ENCODE measurements around the gene UBE2E1.
A peak's percentile ranks its signal among the peaks of the same experiment; 100 is the strongest.
"Not testable (repeated sequence)": the region's sequence is repeated elsewhere in the genome, so short reads cannot be mapped to it uniquely, and the experiment has no call there.

UBE2E1 gene

DNA sequence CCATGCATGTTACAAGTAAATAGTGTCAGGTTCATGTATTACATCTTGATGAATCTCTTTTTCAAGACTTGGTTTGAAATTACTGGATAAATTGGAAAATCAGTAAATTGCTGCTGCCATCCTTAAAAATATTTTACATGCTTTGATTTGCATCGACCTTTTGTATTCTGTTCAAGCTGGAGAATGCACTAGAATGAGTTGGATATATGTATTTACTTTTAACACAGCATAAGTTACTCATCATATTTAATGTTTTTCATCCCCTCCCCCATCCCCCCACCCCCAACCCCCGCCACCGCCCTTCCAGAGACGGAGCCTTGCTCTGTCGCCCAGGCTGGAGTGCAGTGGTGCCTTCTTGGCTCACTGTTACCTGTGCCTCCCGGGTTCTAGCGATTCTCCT, 16.8 kb downstream of the UBE2E1 start:
- FAIRE-seq: no peak

GRCh38 chr3:23823620-23824019, 17.9 kb downstream of the UBE2E1 start:
- FAIRE-seq: no peak

DNA sequence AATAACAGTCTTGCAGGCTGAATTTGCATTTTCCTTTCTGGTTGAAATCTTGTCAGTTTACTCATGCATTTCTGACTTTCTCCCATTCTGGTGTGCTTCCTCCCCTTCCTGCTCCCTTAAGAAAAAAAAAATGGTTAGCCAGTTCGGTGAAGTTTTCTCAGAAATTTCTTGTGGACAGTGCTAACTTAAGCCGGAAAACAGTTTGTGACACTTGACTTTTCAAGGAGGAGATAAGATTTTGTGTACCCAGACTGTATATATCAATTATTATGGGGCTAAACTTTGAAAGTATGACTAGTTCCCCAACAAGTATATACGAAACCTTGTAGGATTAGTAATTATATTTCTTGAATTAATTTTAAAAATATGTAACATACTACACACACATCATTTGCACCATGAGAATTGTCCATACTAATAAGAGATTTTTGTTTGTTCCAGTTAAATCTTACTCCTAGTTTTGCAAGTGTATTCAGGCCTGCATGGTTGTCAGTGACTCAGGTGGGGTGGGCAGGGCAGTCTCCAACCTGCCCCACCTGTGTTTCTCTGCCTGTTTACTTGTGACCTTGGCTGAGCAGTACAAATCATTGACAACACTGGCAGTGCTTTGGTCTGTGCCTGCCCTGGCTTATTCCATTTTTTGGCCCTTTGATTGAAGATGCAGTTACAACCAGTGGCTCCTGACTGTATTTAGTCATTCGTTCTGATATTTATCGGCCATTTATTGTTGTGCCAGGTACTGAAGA, 19.1 kb downstream of the UBE2E1 start:
- FAIRE-seq: no peak

GRCh38 chr3:23825802-23826201, 20.0 kb downstream of the UBE2E1 start:
- FAIRE-seq: no peak

DNA sequence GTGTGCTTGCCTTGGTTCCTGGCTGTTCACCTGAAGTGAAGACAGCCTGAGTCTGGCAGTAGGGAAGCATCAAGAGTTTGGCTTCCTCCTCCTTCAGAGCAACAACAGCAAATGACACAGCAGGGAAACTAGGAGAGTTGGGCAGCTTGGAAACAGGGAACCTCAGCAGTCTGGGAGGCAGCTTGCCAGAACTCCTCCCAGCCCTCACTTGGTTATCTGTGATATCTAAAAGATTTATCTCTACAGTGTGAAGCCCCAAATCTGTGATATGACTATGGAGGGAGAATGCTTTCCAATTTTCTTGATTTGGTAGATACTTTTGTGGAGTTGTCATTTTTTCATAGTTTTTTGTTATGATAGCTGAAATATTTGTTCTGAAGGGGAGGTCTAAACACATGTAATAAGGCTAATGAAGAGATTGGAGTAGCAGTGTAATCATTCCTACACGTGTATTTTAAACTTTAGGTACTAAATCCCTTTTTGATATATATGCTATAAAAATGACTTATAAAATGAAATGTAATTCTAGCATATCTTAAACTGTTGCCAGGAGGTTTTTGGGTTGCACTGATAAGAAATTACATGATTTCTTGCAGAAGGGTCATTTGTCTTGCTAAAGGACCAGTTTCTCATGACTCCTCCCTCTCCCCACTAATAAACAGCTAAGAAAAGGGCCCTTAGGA, 20.8 kb downstream of the UBE2E1 start:
- FAIRE-seq: no peak

- FAIRE-seq: no peak
These were observed 23.6 kb downstream of the UBE2E1 start for GRCh38 chr3:23829242-23829934.

GRCh38 chr3:23830869-23831484, 25.2 kb downstream of the UBE2E1 start:
- FAIRE-seq: no peak

DNA sequence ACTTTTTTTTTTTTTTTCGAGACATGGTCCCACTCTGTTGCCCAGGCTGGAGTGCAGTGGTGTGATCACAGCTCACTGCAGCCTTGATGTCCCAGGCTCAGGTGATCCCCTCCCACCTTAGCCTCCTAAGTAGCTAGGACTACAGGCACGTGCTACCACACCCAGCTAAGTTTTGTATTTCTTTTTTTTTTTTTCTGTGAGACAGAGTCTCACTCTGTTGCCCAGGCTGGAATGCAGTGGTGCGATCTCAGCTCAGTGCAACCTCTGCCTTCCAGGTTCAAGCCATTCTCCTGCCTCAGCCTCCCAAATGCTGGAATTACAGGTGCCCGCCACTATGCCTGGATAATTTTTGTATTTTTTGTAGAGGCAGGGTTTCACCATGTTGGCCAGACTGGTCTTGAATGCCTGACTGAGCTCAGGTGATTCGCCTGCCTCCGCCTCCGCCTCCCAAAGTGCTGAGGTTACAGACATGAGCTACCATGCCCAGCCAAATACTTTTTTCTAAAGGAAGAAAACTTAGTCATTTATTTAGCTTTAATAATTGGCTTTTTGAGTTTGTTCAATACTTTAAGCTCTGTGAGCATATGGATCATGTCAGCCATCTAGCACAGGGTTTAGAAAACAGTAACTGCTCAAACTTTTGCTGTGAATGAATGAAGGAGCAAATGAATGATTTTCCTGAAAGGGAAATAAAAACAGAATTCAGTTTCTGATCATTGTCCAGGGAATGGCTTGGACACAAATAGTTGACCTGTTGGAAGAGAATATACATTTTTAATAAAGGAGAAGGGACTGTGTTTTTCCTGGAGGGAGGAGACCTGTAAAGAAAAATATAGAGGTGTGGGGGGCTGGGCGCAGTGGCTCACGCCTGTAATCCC, 26.0 kb downstream of the UBE2E1 start:
- FAIRE-seq: no peak

DNA sequence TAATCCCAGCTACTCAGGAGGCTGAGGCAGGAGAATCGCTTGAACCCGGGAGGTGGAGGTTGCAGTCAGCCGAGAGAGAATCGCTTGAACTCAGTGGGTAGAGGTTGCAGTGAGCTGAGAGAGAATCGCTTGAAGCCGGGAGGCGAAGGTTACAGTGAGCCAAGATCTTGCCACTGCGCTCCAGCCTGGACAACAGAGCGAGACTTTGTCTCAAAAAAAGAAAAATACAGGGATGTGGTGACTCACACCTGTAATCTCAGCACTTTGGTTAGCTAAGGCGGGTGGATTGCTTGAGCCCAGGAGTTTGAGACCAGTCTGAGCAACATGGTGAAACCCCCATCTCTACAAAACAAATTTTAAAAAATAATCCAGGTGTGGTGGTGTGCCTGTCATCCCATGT, 26.8 kb downstream of the UBE2E1 start:
- FAIRE-seq: no peak

- peak; percentile 17 for FAIRE-seq
These were observed 28.5 kb downstream of the UBE2E1 start for GRCh38 chr3:23834082-23834870.

DNA sequence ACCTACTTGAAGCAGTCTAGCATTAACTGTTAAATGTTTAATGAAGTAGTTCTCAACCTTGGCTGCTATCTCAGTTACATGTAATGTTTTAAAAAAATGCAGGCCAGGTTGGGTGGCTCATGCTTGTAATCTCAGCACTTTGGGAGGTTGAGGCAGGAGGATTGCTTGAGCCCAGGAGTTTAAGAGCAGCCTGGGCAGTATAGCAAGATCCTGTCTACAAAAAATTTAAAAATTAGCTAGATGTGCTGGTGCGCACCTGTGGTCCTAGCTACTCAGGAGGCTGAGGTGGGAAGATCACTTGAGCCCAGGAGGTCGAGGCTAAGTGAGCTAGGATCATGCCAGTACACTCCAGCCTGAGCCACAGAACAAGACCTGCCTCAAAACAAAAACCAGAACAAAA, 29.3 kb downstream of the UBE2E1 start:
- FAIRE-seq: no peak

GRCh38 chr3:23835802-23836201, 30.0 kb downstream of the UBE2E1 start:
- peak; percentile 41 for FAIRE-seq

DNA sequence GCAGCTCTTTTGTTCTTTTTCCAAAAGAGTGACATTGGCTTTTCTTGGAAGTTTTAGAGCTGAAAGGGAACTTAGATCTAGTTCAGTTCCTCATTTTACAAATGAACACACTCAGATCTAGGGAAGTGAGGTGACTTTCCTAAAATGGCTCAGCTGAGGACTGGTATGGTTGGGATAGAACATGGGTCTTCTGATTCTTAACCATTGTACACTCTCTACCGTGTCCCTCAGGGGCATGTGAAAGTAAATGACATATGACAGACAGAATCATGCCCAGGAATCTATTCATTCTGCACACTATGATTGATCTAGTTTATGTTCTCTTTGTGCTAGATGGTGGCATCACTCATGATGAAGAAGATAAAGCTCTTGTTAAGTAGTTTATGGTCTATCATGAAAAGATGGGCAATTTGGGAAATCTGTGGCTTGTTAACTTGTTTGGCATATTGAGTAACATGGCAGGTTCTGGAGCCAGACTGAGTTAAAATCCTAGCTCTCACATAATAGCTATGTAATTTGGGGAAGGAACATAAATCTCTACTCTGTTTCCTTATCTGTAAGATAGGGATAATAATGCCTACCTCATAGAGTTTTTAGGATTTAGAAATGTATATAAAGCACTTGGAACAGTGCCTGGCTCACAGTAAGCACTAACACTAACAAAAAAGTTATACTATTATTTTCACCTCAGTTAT, 30.9 kb downstream of the UBE2E1 start:
- FAIRE-seq: no peak

DNA sequence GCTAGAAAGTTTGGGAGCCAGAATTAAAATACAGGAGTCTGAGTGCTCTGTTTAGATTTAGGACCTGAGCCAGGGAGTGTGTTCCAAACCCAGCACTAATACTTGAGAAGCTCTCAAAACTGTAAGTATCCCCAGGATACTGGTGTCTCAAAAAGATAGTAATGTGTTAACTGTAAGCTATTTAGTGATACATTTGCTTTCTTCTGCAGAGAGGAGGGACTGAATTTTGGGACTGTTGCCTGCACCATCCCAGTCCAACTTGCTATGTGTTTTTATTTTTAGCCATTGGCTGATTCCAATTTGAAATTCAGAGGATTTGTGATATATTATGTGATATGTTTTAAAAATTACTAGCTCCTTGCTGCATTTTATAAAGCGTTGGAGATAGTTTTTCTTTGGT, 31.5 kb downstream of the UBE2E1 start:
- FAIRE-seq: no peak

DNA sequence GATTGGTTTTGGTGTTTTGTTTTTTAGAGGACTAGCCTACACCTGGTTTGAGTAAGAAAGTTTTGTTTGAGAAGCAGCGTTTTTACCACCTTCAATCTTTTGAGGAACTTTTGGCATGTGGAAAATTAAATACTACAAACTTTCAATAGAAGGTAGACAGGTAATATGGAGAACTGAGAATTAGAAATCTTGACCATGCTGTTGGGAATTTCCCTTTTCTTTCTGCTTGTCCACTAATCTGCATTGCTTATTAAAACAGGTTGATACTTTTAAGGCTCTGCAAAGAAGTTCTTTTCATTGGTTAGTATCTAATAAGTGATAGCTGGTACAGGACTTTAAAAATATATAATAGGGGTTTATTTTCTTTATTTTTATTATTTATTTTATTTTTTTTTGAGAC, 31.9 kb downstream of the UBE2E1 start:
- no peak for FAIRE-seq

GRCh38 chr3:23840521-23840920, 34.8 kb downstream of the UBE2E1 start:
- FAIRE-seq: no peak

DNA sequence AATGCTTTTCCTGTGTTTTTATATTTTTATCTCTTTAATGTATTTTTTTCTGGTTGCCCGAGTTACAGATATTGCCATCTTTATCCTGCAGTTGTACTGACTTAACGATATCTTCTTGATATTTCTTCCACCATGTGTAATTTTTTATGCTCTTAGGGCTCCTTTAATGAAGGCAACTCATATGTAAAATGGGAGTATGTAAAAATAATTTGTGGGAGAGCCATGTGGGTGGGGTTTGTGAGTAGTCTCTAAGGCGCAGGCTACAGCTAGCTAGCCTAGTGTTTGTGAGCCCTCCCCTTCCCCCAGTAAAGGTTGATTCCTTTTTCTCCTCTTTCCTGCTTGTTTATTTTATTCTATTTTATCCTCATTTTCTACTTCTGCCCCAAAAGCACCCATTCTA, 38.1 kb downstream of the UBE2E1 start:
- no peak for FAIRE-seq

- FAIRE-seq: no peak
These were observed 39.8 kb downstream of the UBE2E1 start for GRCh38 chr3:23845326-23846216.

DNA sequence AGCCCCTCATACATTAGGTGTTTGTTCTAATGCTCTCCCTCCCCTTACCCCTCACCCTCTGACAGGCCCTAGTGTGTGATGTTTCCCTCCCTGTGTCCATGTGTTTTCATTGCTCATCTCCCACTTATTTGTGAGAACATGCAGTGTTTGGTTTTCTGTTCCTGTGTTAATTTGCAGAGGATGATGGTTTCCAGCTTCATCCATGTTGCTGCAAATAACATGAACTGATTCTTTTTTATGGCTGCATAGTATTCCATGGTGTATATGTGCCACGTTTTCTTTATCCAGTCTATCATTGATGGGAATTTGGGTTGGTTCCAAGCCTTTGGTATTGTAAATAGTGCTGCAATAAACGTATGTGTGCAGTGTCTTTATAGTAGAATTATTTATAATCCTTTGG, 43.7 kb downstream of the UBE2E1 start:
- not testable (repeated sequence) for FAIRE-seq

GRCh38 chr3:23856286-23856685, 50.5 kb downstream of the UBE2E1 start:
- FAIRE-seq: no peak

Data from islet of Langerhans (tissue), 1 donor.